NCI-H1436 treated with DMSO at 0.1 percent for 48 hours (cell line): ENCODE measurements around the gene SLC22A13.
"Not testable (repeated sequence)": the region's sequence is repeated elsewhere in the genome, so short reads cannot be mapped to it uniquely, and the experiment has no call there.

Experiments
- DNase-seq: peaks from one replicate; lab custom pipeline; 2025; lab: John Stamatoyannopoulos, UW

The SLC22A13 gene

GRCh38 chr3:38307599-38307998 is 42.0 kb downstream of the SLC22A13 start:
- no peak for DNase-seq

GRCh38 chr3:38308456-38308855 is 42.8 kb downstream of the SLC22A13 start:
- DNase-seq = no peak

GRCh38 chr3:38311476-38311875 is 45.9 kb downstream of the SLC22A13 start:
- no peak for DNase-seq

GRCh38 chr3:38311941-38312340 is 46.3 kb downstream of the SLC22A13 start:
- DNase-seq = no peak

GRCh38 chr3:38312356-38312755 is 46.7 kb downstream of the SLC22A13 start:
- no peak for DNase-seq

GRCh38 chr3:38313263-38313662 is 47.7 kb downstream of the SLC22A13 start:
- DNase-seq = no peak

- no peak for DNase-seq
Observed at GRCh38 chr3:38313695-38314094, 48.1 kb downstream of the SLC22A13 start.

- DNase-seq = no peak
Observed at GRCh38 chr3:38314112-38314763, 48.6 kb downstream of the SLC22A13 start.

GRCh38 chr3:38314764-38315487 is 49.3 kb downstream of the SLC22A13 start:
- no peak for DNase-seq

- no peak for DNase-seq
Observed at GRCh38 chr3:38315488-38316230, 50.0 kb downstream of the SLC22A13 start.

- no peak for DNase-seq
Observed at GRCh38 chr3:38316356-38317191, 51.0 kb downstream of the SLC22A13 start.

- DNase-seq = no peak
Observed at GRCh38 chr3:38317192-38317759, 51.7 kb downstream of the SLC22A13 start.

- DNase-seq = no peak
Observed at GRCh38 chr3:38318766-38319671, 53.4 kb downstream of the SLC22A13 start.

- DNase-seq = not testable (repeated sequence)
Observed at GRCh38 chr3:38320638-38321037, 55.0 kb downstream of the SLC22A13 start.

- no peak for DNase-seq
Observed at GRCh38 chr3:38323060-38323459, 57.4 kb downstream of the SLC22A13 start.

- no peak for DNase-seq
Observed at GRCh38 chr3:38325256-38325655, 59.6 kb downstream of the SLC22A13 start.

- DNase-seq = no peak
Observed at GRCh38 chr3:38327335-38328009, 61.9 kb downstream of the SLC22A13 start.
